Right lobe of liver (tissue), 6 donors: ENCODE results near the gene TEX10. TPM values are rescaled to one million over a fixed set of nuclear protein-coding genes. Genes with fewer than 3 reads are reported as not detected.

ENCODE experiments used
- ATAC-seq, 4 donors: fragments of 200-7000 bp; cut with Tn5 transposase; one replicate each; pipeline ENCODE4 v1.9.1; 2020; ENCODE audit warnings: mild to moderate bottlenecking in 4 of 4, moderate library complexity in 4 of 4
- DNase-seq, 3 donors: peaks; one replicate each; pipeline ENCODE4 v3.0.0-alpha.2; 2020
- H3K27ac ChIP-seq, 3 donors: fragments of 200-600 bp; one replicate each; pipeline ENCODE4 v1.8.0; 2022
- H3K27me3 ChIP-seq, 2 donors: fragments of 200-600 bp; one replicate each; pipeline ENCODE4 v1.8.0; 2022
- H3K36me3 ChIP-seq, 4 donors: fragments of 200-600 bp; sonication (generic) in 1 of 4; one replicate each; pipeline versions ENCODE4 v1.5.1 to v1.8.0; 2017 to 2022; ENCODE audit warnings: control low read depth in 1 of 4
- H3K4me1 ChIP-seq, 4 donors: fragments of 200-600 bp; sonication (generic) in 1 of 4; one replicate each; pipeline versions ENCODE4 v1.5.1 to v1.8.0; 2017 to 2022; ENCODE audit warnings: control low read depth in 1 of 4
- H3K4me3 ChIP-seq, 3 donors: fragments of 200-600 bp; one replicate each; pipeline ENCODE4 v1.8.0; 2022
- H3K9me3 ChIP-seq, 4 donors: fragments of 200-600 bp; sonication (generic) in 1 of 4; one replicate each; pipeline versions ENCODE4 v1.5.1 to v1.8.0; 2017 to 2022; ENCODE audit warnings: control low read depth in 1 of 4
- POLR2A ChIP-seq: fragments of 450-650 bp; IDR thresholded peaks from one replicate; pipeline ENCODE4 v1.6.1; 2017; ENCODE audit warnings: antibody characterized with exemption, mild to moderate bottlenecking
- WGBS: methylation state at CpG from one replicate; pipeline ENCODE4 v1.1.6; 2018; ENCODE audit warnings: low coverage, low lambda C conversion rate; ENCODE audit not compliant: insufficient coverage; ENCODE audit errors: missing lambda C conversion rate; 5-methylcytosine and 5-hydroxymethylcytosine counted together
- intact Hi-C, 2 donors: fragments of 100-400 bp; cut with DNase I; formaldehyde crosslinking; loops; one replicate each; pipeline versions ENCODE4 v1.11.2 to v1.14.1; 2022
- total RNA-seq, 6 experiments: library from RNA; depleted of rRNA in 2 of 6; stranded (reverse); fragments of >200 nt in 2 of 6; fragmentation: NEBNext Ultra II Directional in 3 of 6; extraction: Animal tissue kit (Norgen Biotek cat#: 25700) in 3 of 6; gene quantifications; one replicate each; pipeline versions ENCODE4 v1.1.0 to v1.2.4, GENCODE V29; 2016 to 2023
- TF ChIP-seq, protein P1 (sequence below), 4 donors: fragments of 200-600 bp in 3 of 4; fragments of 450-650 bp in 1 of 4; IDR thresholded peaks; one replicate each; pipeline versions ENCODE4 v1.5.1 to v1.8.0; 2016 to 2022; ENCODE audit warnings: antibody characterized with exemption in 4 of 4, mild to moderate bottlenecking in 2 of 4
- donor health status: DM: no; HTN: yes; CAD: no.
- donor health status: DM: no; HTN: no; CAD: no.
- donor health status: DM: no; HTN: no; CAD: no.
- donor health status: DM: no; HTN: yes; CAD: no.
- donor health status: DM: no; HTN: yes; CAD: no.

The TEX10 gene
- total RNA-seq, 6 experiments from 2014 or later = 2.5 to 6.4 (median 5.0) TPM

- 82% methylated on average over 5 of the region's 5 CpGs for WGBS
- Histone ChIP-seq H3K4me1 (no peaks in the 10 kb centered on the region), H3K9me3 (no peaks in the 10 kb centered on the region), H3K4me3 (no peak overlapping the region), H3K27me3 (no peaks in the 10 kb centered on the region), H3K27ac (no peak overlapping the region), H3K36me3 (no peaks in the 10 kb centered on the region)
- ATAC-seq (no peak), DNase-seq (no peak)
- intact Hi-C loops = no loop called here
- TF ChIP-seq, protein P1, sequence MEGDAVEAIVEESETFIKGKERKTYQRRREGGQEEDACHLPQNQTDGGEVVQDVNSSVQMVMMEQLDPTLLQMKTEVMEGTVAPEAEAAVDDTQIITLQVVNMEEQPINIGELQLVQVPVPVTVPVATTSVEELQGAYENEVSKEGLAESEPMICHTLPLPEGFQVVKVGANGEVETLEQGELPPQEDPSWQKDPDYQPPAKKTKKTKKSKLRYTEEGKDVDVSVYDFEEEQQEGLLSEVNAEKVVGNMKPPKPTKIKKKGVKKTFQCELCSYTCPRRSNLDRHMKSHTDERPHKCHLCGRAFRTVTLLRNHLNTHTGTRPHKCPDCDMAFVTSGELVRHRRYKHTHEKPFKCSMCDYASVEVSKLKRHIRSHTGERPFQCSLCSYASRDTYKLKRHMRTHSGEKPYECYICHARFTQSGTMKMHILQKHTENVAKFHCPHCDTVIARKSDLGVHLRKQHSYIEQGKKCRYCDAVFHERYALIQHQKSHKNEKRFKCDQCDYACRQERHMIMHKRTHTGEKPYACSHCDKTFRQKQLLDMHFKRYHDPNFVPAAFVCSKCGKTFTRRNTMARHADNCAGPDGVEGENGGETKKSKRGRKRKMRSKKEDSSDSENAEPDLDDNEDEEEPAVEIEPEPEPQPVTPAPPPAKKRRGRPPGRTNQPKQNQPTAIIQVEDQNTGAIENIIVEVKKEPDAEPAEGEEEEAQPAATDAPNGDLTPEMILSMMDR (IDR thresholded peaks at IDR 0.05) = no peak
- no peak for TF ChIP-seq POLR2A
Observed at GRCh38 chr9:100366121-100366520, 13.4 kb upstream of the TEX10 start.

DNA sequence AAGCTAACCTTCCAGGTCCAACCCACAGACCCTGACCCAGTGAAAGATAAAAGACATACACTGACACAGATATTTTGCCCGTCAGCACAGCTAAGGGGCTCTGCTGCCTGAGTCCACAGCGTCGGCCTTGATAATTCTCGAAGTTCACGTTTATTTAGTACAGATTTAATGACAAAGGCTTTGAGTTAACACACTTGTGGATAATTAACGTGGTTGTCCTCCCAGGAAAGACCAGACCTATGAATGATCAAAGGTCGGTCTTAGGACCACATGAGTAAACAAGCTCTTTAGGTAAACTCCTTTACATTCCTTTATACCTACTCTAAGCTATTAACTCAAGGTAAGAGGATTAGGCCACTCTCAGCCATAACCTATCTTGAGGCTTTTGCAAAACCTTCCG is 11.3 kb upstream of the TEX10 start:
- no peaks in the 10 kb centered on the region for H3K9me3 ChIP-seq
- no peaks in the 10 kb centered on the region for H3K4me1 ChIP-seq
- TF ChIP-seq, protein P1 (IDR thresholded peaks at IDR 0.05) = no peak
- TF ChIP-seq POLR2A = no peak
- H3K4me3 ChIP-seq = no peak overlapping the region
- no peaks in the 10 kb centered on the region for H3K36me3 ChIP-seq
- DNase-seq = no peak
- no peaks in the 10 kb centered on the region for H3K27me3 ChIP-seq
- 83% methylated on average over 8 of the region's 8 CpGs for WGBS
- ATAC-seq = no peak
- H3K27ac ChIP-seq = no peak overlapping the region
- intact Hi-C loops = no loop called here

- Histone ChIP-seq H3K36me3 (no peaks in the 10 kb centered on the region), H3K27me3 (no peaks in the 10 kb centered on the region), H3K9me3 (no peaks in the 10 kb centered on the region), H3K4me3 (no peak overlapping the region), H3K27ac (no peak overlapping the region), H3K4me1 (no peaks in the 10 kb centered on the region)
- 81% methylated on average over 3 of the region's 3 CpGs for WGBS
- intact Hi-C loops = no loop called here
- ATAC-seq = no peak
- no peak for TF ChIP-seq POLR2A
- TF ChIP-seq, protein P1 (IDR thresholded peaks at IDR 0.05) = no peak
- no peak for DNase-seq
Observed at GRCh38 chr9:100359057-100359456, 6.3 kb upstream of the TEX10 start.

- ATAC-seq = no peak
- no peaks in the 10 kb centered on the region for H3K27me3 ChIP-seq
- no peak overlapping the region for H3K27ac ChIP-seq
- intact Hi-C loops = no loop called here
- peaks cover 0 to 4% (median 0%) of the 10 kb centered on the region in 4 donors for H3K4me1 ChIP-seq
- H3K4me3 ChIP-seq = no peak overlapping the region
- no peaks in the 10 kb centered on the region for H3K36me3 ChIP-seq
- TF ChIP-seq POLR2A = no peak
- TF ChIP-seq, protein P1 (IDR thresholded peaks at IDR 0.05) = no peak
- H3K9me3 ChIP-seq = no peaks in the 10 kb centered on the region
- WGBS = 43% methylated on average over 1 of the region's 1 CpG
- DNase-seq = no peak
Observed at GRCh38 chr9:100357501-100357900, 4.8 kb upstream of the TEX10 start.

DNA sequence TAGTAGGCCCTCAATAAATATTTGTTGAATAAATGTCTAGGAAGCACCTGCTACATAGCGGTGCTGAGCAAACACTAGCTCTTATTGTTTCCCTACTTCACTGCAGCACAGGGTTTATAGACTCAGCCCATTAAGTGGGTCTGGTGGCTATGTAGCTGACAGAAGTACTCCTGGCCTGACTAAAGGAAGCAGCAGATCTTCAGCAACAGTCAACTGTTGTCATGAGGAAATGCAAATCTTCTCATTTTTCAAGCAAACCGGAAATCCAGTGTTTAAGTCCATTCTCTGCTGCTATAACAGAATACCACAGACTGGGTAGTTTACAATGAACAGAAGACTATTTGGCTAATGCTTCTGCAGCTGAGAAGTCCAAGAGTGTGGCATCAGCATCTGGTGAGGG is 2.8 kb upstream of the TEX10 start:
- DNase-seq (no peak), ATAC-seq (no peak)
- H3K36me3 ChIP-seq = no peaks in the 10 kb centered on the region
- 75% methylated on average over 2 of the region's 2 CpGs for WGBS
- H3K4me3 ChIP-seq = no peak overlapping the region
- TF ChIP-seq, protein P1 (IDR thresholded peaks at IDR 0.05) = no peak
- no peak for TF ChIP-seq POLR2A
- H3K4me1 ChIP-seq = peaks cover 0 to 10% (median 4%) of the 10 kb centered on the region in 4 donors
- no peaks in the 10 kb centered on the region for H3K9me3 ChIP-seq
- no peak overlapping the region for H3K27ac ChIP-seq
- no peaks in the 10 kb centered on the region for H3K27me3 ChIP-seq
- intact Hi-C loops = no loop called here
